Activated T-cell treated with anti-CD3 and anti-CD28 coated beads, Interleukin-2, amount 50 U/mL, for 4 hours (primary cell): ENCODE data around the gene SREBF2. TPM values are rescaled to one million over a fixed set of nuclear protein-coding genes. Genes with fewer than 3 reads are reported as not detected.

Experiments used
- ATAC-seq, 2 donors: fragments of 200-7000 bp; cut with Tn5 transposase; one replicate each; pipeline ENCODE4 v1.10.0; 2021
- DNase-seq: peaks from one replicate; pipeline ENCODE4 v3.0.0-alpha.2; 2020
- H3K27me3 Mint-ChIP-seq: one replicate; pipeline ENCODE4 v1.8.0; 2021; ENCODE audit warnings: low read depth, mixed read lengths
- H3K36me3 Mint-ChIP-seq: one replicate; pipeline ENCODE4 v1.8.0; 2022; ENCODE audit warnings: mixed read lengths; ENCODE audit not compliant: insufficient read depth
- H3K4me1 Mint-ChIP-seq: one replicate; pipeline ENCODE4 v1.8.0; 2021; ENCODE audit warnings: low read depth, mixed read lengths
- H3K4me3 Mint-ChIP-seq: one replicate; pipeline ENCODE4 v1.8.0; 2021; ENCODE audit warnings: mild to moderate bottlenecking, moderate library complexity, mixed read lengths
- H3K9me3 Mint-ChIP-seq: one replicate; pipeline ENCODE4 v1.8.0; 2021; ENCODE audit warnings: mixed read lengths
- total RNA-seq, 3 donors: library from RNA; stranded (reverse); gene quantifications; one replicate each; pipeline ENCODE4 v1.2.1, GENCODE V29; 2021

Gene SREBF2
- total RNA-seq, 3 donors from 2014 or later, result 123 to 178 (median 155) TPM

DNA sequence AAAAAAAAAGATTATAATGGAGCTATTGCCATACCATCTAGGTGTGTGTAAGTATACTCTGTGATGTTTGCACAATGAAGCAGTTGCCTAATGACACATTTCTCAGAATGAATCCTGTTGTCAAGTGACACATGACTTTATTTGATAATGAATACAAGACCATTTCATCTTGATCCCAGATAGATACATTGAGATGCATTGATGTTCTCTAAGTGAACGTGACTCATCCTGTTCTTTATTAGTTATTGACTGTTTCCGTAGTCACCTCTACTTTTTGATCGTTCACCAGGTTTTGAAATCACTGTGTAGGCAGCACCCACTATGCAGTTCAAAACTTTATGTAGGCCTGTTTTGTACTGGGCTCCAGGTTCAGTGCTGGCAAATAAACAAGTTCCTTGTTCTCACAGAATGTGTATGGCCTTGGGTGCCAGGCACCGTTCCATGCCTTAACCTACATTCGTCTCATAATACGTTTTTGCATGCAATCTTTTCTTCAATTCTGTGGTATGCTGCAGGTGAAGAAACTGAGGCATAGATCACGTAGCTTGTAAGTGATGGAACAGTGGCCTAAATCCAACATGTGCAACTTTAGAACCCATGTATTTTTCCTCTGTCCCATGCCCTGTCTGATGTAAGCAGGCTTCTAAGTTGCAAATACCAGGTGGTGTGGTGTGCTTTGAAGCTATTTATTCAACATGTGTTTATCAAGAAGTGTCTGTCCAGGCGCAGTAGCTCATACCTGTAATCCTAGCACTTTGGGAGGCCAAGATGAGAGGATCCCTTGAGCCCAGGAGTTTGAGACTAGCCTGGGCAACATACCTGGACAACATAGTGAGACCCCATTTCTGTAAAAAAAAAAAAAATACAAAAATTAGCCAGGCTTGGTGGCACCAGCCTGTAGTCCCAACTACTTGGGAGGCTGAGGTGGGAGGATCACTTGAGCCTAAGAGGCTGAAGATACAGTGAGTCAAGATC, 10.4 kb downstream of the SREBF2 start:
- peaks cover 41% of the 10 kb centered on the region for H3K36me3 Mint-ChIP-seq
- DNase-seq (no peak), ATAC-seq (peak; percentile 90 to 95)
- peaks cover 81% of the 10 kb centered on the region for H3K4me1 Mint-ChIP-seq
- H3K4me3 Mint-ChIP-seq, result peak overlapping the region; percentile 45
- H3K27me3 Mint-ChIP-seq, result no peaks in the 10 kb centered on the region
- no peaks in the 10 kb centered on the region for H3K9me3 Mint-ChIP-seq

GRCh38 chr22:41844036-41844435, 11.1 kb downstream of the SREBF2 start:
- H3K9me3 Mint-ChIP-seq, result no peaks in the 10 kb centered on the region
- H3K27me3 Mint-ChIP-seq, result no peaks in the 10 kb centered on the region
- ATAC-seq, result no peak
- H3K4me3 Mint-ChIP-seq, result no peak overlapping the region
- H3K4me1 Mint-ChIP-seq, result peaks cover 80% of the 10 kb centered on the region
- peaks cover 34% of the 10 kb centered on the region for H3K36me3 Mint-ChIP-seq
- no peak for DNase-seq

- no peaks in the 10 kb centered on the region for H3K9me3 Mint-ChIP-seq
- DNase-seq (no peak), ATAC-seq (no peak)
- H3K27me3 Mint-ChIP-seq, result no peaks in the 10 kb centered on the region
- peaks cover 79% of the 10 kb centered on the region for H3K4me1 Mint-ChIP-seq
- H3K4me3 Mint-ChIP-seq, result no peak overlapping the region
- peaks cover 30% of the 10 kb centered on the region for H3K36me3 Mint-ChIP-seq
These were observed 11.6 kb downstream of the SREBF2 start for GRCh38 chr22:41844513-41844912.

GRCh38 chr22:41845380-41846267, 12.7 kb downstream of the SREBF2 start:
- DNase-seq, result no peak
- Mint-ChIP-seq H3K4me3 (no peak overlapping the region), H3K36me3 (peaks cover 23% of the 10 kb centered on the region), H3K9me3 (no peaks in the 10 kb centered on the region), H3K27me3 (no peaks in the 10 kb centered on the region), H3K4me1 (peaks cover 79% of the 10 kb centered on the region)
- ATAC-seq, result no peak

DNA sequence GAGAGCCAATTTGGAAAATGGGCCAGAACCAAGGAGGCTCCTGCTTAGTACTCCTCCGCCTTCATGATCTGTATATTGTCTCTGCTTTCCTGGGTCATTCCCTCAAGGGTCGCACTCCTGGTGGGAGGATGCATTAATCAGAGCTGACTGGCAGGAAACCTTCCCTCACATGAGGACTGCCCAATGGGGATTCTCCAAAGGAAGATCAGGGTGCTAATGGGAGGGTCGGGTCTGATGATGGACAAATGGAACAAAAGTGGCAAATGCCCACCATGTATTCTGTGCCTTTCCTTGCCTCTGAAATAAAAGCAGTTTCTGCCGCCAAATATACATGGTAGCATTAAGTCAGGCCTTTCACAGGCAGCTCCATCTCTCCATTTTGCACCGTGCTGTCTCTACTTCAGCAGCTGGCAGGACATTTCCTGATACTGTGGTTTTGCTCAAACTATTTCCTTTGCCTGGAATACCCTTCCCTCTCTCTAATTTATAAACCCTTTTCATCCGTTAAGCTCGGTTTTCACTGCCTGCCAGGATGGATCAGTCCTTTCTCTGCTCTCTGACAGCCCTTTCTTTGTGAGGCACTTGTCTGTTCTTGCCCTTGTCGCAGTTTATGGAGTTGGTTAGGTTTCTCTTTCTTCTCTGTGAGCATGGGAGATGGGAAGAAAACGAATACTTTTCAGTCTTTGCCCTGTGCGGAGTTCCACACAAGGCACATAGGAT, 13.5 kb downstream of the SREBF2 start:
- peaks cover 75% of the 10 kb centered on the region for H3K4me1 Mint-ChIP-seq
- DNase-seq (no peak), ATAC-seq (no peak)
- no peaks in the 10 kb centered on the region for H3K9me3 Mint-ChIP-seq
- peaks cover 20% of the 10 kb centered on the region for H3K36me3 Mint-ChIP-seq
- H3K27me3 Mint-ChIP-seq, result no peaks in the 10 kb centered on the region
- H3K4me3 Mint-ChIP-seq, result no peak overlapping the region

GRCh38 chr22:41847300-41847699, 14.4 kb downstream of the SREBF2 start:
- no peaks in the 10 kb centered on the region for H3K27me3 Mint-ChIP-seq
- no peak overlapping the region for H3K4me3 Mint-ChIP-seq
- no peak for ATAC-seq
- no peaks in the 10 kb centered on the region for H3K9me3 Mint-ChIP-seq
- H3K36me3 Mint-ChIP-seq, result peaks cover 18% of the 10 kb centered on the region
- no peak for DNase-seq
- peaks cover 69% of the 10 kb centered on the region for H3K4me1 Mint-ChIP-seq

DNA sequence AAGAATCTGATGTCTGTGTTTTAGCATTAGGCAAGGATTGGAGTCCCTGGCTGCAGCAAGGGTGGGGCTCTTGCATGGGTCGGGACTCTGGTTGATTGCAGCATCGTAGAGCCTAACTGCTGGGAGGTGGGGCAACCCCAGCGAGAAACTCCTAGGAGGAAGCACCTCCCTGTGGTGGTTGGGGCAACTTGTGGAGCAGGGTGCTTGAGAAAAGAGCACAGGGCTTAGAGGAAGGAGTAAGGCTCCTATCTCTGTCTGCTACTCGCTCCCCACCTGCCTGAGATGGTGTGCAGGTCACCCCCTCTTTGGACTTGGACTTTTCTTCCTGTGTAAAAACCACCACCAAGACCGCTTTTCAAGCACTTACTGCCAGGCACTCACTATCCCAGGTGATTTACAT, 15.6 kb downstream of the SREBF2 start:
- H3K36me3 Mint-ChIP-seq, result peaks cover 23% of the 10 kb centered on the region
- peaks cover 64% of the 10 kb centered on the region for H3K4me1 Mint-ChIP-seq
- peak in 1 of 2 donors; percentile 20 for ATAC-seq
- no peaks in the 10 kb centered on the region for H3K27me3 Mint-ChIP-seq
- no peak overlapping the region for H3K4me3 Mint-ChIP-seq
- H3K9me3 Mint-ChIP-seq, result no peaks in the 10 kb centered on the region
- no peak for DNase-seq

DNA sequence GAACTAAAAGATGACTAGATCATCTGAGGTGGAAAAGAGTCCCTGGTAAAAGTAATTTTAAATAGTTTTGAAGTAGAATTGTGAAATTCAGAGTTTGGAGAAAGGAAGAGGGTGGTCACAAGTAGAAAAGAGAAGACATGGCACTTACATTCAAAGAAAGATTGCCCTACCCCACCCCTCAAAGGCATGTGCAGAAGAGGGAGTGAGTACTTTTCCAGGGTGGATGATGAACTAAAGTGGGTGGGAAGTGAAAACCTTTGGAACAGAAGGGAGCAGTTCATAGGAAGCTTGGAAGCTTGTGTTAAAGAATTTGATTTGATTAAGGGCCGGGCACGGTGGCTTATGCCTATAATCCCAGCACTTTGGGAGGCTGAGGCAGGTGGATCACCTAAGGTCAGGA, 23.6 kb downstream of the SREBF2 start:
- H3K4me1 Mint-ChIP-seq, result peaks cover 65% of the 10 kb centered on the region
- H3K9me3 Mint-ChIP-seq, result no peaks in the 10 kb centered on the region
- ATAC-seq, result no peak
- H3K36me3 Mint-ChIP-seq, result peaks cover 14% of the 10 kb centered on the region
- H3K4me3 Mint-ChIP-seq, result no peak overlapping the region
- no peaks in the 10 kb centered on the region for H3K27me3 Mint-ChIP-seq
- DNase-seq, result no peak

GRCh38 chr22:41857155-41857859, 24.4 kb downstream of the SREBF2 start:
- ATAC-seq (peak; percentile 58 to 69), DNase-seq (peak; percentile 73)
- peaks cover 69% of the 10 kb centered on the region for H3K4me1 Mint-ChIP-seq
- H3K36me3 Mint-ChIP-seq, result peaks cover 11% of the 10 kb centered on the region
- H3K4me3 Mint-ChIP-seq, result peak overlapping the region; percentile 57
- H3K9me3 Mint-ChIP-seq, result no peaks in the 10 kb centered on the region
- no peaks in the 10 kb centered on the region for H3K27me3 Mint-ChIP-seq

DNA sequence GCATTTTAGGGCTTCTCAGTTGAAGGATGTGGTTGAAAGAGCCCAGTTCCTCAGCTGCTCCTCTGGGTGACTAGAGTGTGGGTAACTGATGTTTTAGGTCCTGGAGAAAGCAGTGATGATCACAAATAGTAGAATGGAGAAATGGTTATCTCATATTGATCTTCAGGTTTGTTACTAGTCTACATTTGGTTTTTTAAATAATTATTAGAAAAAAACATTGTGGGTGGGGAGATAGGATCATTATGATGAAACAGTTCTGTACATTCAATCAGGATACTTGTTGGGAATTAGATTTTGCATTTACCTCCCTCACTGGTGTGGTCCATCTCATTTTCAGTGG, 24.9 kb downstream of the SREBF2 start:
- DNase-seq (no peak), ATAC-seq (no peak)
- Mint-ChIP-seq H3K4me3 (peak overlapping the region; percentile 57), H3K27me3 (no peaks in the 10 kb centered on the region), H3K4me1 (peaks cover 73% of the 10 kb centered on the region), H3K36me3 (peaks cover 9% of the 10 kb centered on the region), H3K9me3 (no peaks in the 10 kb centered on the region)

- Mint-ChIP-seq H3K4me3 (peak overlapping the region; percentile 78), H3K36me3 (peaks cover 18% of the 10 kb centered on the region), H3K9me3 (no peaks in the 10 kb centered on the region), H3K4me1 (peaks cover 73% of the 10 kb centered on the region), H3K27me3 (no peaks in the 10 kb centered on the region)
- DNase-seq, result peak; percentile 47
- ATAC-seq, result peak; percentile 56 to 58
These were observed 29.2 kb downstream of the SREBF2 start for GRCh38 chr22:41862160-41862529.

- ATAC-seq (peak; percentile 72 to 75), DNase-seq (peak; percentile 39)
- Mint-ChIP-seq H3K9me3 (no peaks in the 10 kb centered on the region), H3K4me1 (peaks cover 69% of the 10 kb centered on the region), H3K4me3 (peak overlapping the region; percentile 78), H3K36me3 (peaks cover 21% of the 10 kb centered on the region), H3K27me3 (no peaks in the 10 kb centered on the region)
These were observed 29.8 kb downstream of the SREBF2 start for GRCh38 chr22:41862530-41863266.

DNA sequence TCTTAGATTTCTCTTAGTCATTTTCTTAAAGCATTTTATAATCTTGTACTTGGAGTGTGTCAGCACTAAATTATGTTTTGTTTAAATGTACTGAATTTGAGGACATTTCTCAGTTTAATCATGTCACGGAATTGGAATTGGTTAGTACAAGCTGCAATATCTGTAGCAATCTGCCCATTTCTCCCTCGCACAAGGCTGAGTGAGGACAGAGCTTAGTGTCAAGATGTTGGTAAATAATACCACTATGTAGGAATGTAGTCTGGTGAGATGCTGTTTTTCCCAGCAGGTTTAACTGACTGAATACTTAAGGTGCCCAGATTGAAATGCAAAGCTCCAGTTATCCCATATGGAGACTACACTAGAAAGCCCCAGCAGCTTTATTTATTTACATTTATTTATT, 30.6 kb downstream of the SREBF2 start:
- peak overlapping the region; percentile 78 for H3K4me3 Mint-ChIP-seq
- H3K36me3 Mint-ChIP-seq, result peaks cover 19% of the 10 kb centered on the region
- DNase-seq (no peak), ATAC-seq (no peak)
- H3K4me1 Mint-ChIP-seq, result peaks cover 61% of the 10 kb centered on the region
- no peaks in the 10 kb centered on the region for H3K27me3 Mint-ChIP-seq
- no peaks in the 10 kb centered on the region for H3K9me3 Mint-ChIP-seq
